ENCODE measurements around the gene SPACA7. TPM values are rescaled to one million over a fixed set of nuclear protein-coding genes. Genes with fewer than 3 reads are reported as not detected.

Gene SPACA7, protein sequence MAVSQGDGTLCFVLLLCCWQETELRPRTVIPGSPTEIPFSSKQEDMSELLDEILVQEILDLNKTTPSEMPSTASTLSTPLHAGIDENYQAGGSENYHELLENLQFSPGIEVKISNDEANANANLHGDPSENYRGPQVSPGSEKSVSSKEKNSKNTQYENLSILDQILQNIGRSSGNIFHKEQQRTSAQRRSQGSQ
- total RNA-seq: not detected in 3 replicates

GRCh38 chr13:112376050-112376681 lies at the start of gene SPACA7:
Gene SPACA7 (plus strand): TSS chr13:112376355. CDS start chr13:112376386, 31 bp downstream.
- DNase-seq (ENCODE audit: low spot score in 2 of 2, unreplicated experiment in 2 of 2): no peak
- H3K4me3 Mint-ChIP-seq: no peak within 1 kb of the TSS
- no peak within 1 kb of the TSS for H3K27ac Mint-ChIP-seq
- H3K36me3 Mint-ChIP-seq: no peaks in the 10 kb centered on the region
- no peak for TF ChIP-seq CTCF (IDR thresholded peaks at IDR 0.05; ENCODE audit: unreplicated experiment)
- no peaks in the 10 kb centered on the region for H3K4me1 Mint-ChIP-seq
- H3K9me3 Mint-ChIP-seq: peaks cover 39% of the 10 kb centered on the region
- H3K27me3 Mint-ChIP-seq (ENCODE audit: low read depth): peaks cover 7% of the 10 kb centered on the region

- H3K36me3 Mint-ChIP-seq: no peaks in the 10 kb centered on the region
- H3K27ac Mint-ChIP-seq: no peak overlapping the region
- H3K4me1 Mint-ChIP-seq: no peaks in the 10 kb centered on the region
- TF ChIP-seq CTCF (IDR thresholded peaks at IDR 0.05; ENCODE audit: unreplicated experiment): no peak
- DNase-seq (ENCODE audit: low spot score in 2 of 2, unreplicated experiment in 2 of 2): no peak
- no peak overlapping the region for H3K4me3 Mint-ChIP-seq
- no peaks in the 10 kb centered on the region for H3K9me3 Mint-ChIP-seq
- peaks cover 84% of the 10 kb centered on the region for H3K27me3 Mint-ChIP-seq (ENCODE audit: low read depth)
These were observed 49.3 kb upstream of the SPACA7 start for GRCh38 chr13:112326821-112327370.

GRCh38 chr13:112328936-112329335 lies 47.2 kb upstream of the SPACA7 start:
- Mint-ChIP-seq H3K4me1 (no peaks in the 10 kb centered on the region), H3K27me3 (ENCODE audit: low read depth) (peaks cover 77% of the 10 kb centered on the region), H3K36me3 (no peaks in the 10 kb centered on the region)

DNA sequence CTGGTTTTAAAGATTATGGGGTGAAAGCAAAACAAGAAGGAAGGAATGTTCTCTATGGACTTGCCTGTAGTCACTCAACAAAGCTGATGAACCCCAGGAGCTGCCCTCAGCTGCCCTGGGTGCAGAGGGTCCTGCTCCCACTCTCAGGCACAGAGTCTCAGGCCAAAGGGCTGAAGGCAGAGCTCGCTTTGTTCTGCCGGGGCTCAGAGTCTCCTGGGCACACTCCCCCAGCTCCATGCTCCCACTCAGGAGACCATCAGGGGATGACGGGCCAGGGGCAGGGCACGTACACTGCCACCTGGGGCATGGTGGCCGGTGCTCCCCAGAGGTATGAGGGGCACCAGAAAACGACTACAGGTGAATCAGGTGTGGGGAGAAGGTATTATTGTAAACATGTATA lies 46.8 kb upstream of the SPACA7 start:
- Mint-ChIP-seq H3K36me3 (no peaks in the 10 kb centered on the region), H3K4me1 (no peaks in the 10 kb centered on the region), H3K4me3 (no peak overlapping the region), H3K27ac (no peak overlapping the region), H3K9me3 (no peaks in the 10 kb centered on the region), H3K27me3 (ENCODE audit: low read depth) (peaks cover 72% of the 10 kb centered on the region)
- TF ChIP-seq CTCF (IDR thresholded peaks at IDR 0.05; ENCODE audit: unreplicated experiment): no peak
- no peak for DNase-seq (ENCODE audit: low spot score in 2 of 2, unreplicated experiment in 2 of 2)

More at GRCh38 chr13:112328936-112329335, 47.2 kb upstream of the SPACA7 start:
- no peak for TF ChIP-seq CTCF (IDR thresholded peaks at IDR 0.05; ENCODE audit: unreplicated experiment)
- H3K27ac Mint-ChIP-seq: no peak overlapping the region
- no peaks in the 10 kb centered on the region for H3K9me3 Mint-ChIP-seq
- no peak overlapping the region for H3K4me3 Mint-ChIP-seq
- DNase-seq (ENCODE audit: low spot score in 2 of 2, unreplicated experiment in 2 of 2): no peak

- Mint-ChIP-seq H3K27ac (no peak overlapping the region), H3K4me3 (no peak overlapping the region), H3K36me3 (no peaks in the 10 kb centered on the region), H3K27me3 (ENCODE audit: low read depth) (peaks cover 70% of the 10 kb centered on the region), H3K4me1 (no peaks in the 10 kb centered on the region), H3K9me3 (no peaks in the 10 kb centered on the region)
- TF ChIP-seq CTCF (IDR thresholded peaks at IDR 0.05; ENCODE audit: unreplicated experiment): no peak
- no peak for DNase-seq (ENCODE audit: low spot score in 2 of 2, unreplicated experiment in 2 of 2)
These were observed 46.1 kb upstream of the SPACA7 start for GRCh38 chr13:112330066-112330465.
